Activated naive CD8-positive, alpha-beta T cell treated with anti-CD3 and anti-CD28 coated beads, Interleukin-2, amount 50 U/mL, for 24 hours (primary cell): ENCODE data around the gene POLK.
A peak's percentile ranks its signal among the peaks of the same experiment; 100 is the strongest.

ENCODE experiments used
- ATAC-seq: fragments of 150-1000 bp; cut with Tn5 transposase; one replicate; pipeline ENCODE4 v1.10.0; 2021
- DNase-seq: peaks from one replicate; pipeline ENCODE4 v3.0.0; 2021
- H3K27ac Mint-ChIP-seq: one replicate; pipeline ENCODE4 v1.8.0; 2021; ENCODE audit warnings: mild to moderate bottlenecking, mixed read lengths
- H3K27me3 Mint-ChIP-seq: one replicate; pipeline ENCODE4 v1.8.0; 2021; ENCODE audit warnings: mixed read lengths
- H3K36me3 Mint-ChIP-seq: one replicate; pipeline ENCODE4 v1.8.0; 2021; ENCODE audit warnings: low read depth, mixed read lengths
- H3K4me1 Mint-ChIP-seq: one replicate; pipeline ENCODE4 v1.8.0; 2021; ENCODE audit warnings: mixed read lengths
- H3K4me3 Mint-ChIP-seq: one replicate; pipeline ENCODE4 v1.8.0; 2021; ENCODE audit warnings: mild to moderate bottlenecking, moderate library complexity, mixed read lengths
- H3K9me3 Mint-ChIP-seq: one replicate; pipeline ENCODE4 v1.8.0; 2021; ENCODE audit warnings: mixed read lengths

Gene POLK

GRCh38 chr5:75616971-75617621 lies 105.4 kb downstream of the POLK start:
- DNase-seq: no peak
- no peaks in the 10 kb centered on the region for H3K36me3 Mint-ChIP-seq
- no peak for ATAC-seq
- H3K27ac Mint-ChIP-seq: no peak overlapping the region
- peaks cover 11% of the 10 kb centered on the region for H3K27me3 Mint-ChIP-seq
- no peak overlapping the region for H3K4me3 Mint-ChIP-seq
- H3K4me1 Mint-ChIP-seq: no peaks in the 10 kb centered on the region
- no peaks in the 10 kb centered on the region for H3K9me3 Mint-ChIP-seq

GRCh38 chr5:75617736-75618352 lies 106.2 kb downstream of the POLK start:
- no peak for ATAC-seq
- H3K4me3 Mint-ChIP-seq: no peak overlapping the region

GRCh38 chr5:75620184-75620959 lies 108.7 kb downstream of the POLK start:
- Mint-ChIP-seq H3K36me3 (no peaks in the 10 kb centered on the region), H3K4me3 (no peak overlapping the region), H3K9me3 (no peaks in the 10 kb centered on the region), H3K4me1 (no peaks in the 10 kb centered on the region), H3K27me3 (peaks cover 2% of the 10 kb centered on the region), H3K27ac (no peak overlapping the region)
- ATAC-seq: no peak
- DNase-seq: no peak

More at GRCh38 chr5:75617736-75618352, 106.2 kb downstream of the POLK start:
- Mint-ChIP-seq H3K27me3 (peaks cover 5% of the 10 kb centered on the region), H3K9me3 (no peaks in the 10 kb centered on the region), H3K36me3 (no peaks in the 10 kb centered on the region), H3K27ac (no peak overlapping the region), H3K4me1 (no peaks in the 10 kb centered on the region)
- DNase-seq: no peak

GRCh38 chr5:75622564-75622963 lies 110.9 kb downstream of the POLK start:
- ATAC-seq (no peak), DNase-seq (no peak)
- Mint-ChIP-seq H3K9me3 (no peaks in the 10 kb centered on the region), H3K27me3 (peaks cover 2% of the 10 kb centered on the region), H3K4me3 (no peak overlapping the region), H3K27ac (no peak overlapping the region), H3K4me1 (peaks cover 10% of the 10 kb centered on the region), H3K36me3 (no peaks in the 10 kb centered on the region)

GRCh38 chr5:75623846-75624245 lies 112.2 kb downstream of the POLK start:
- H3K27ac Mint-ChIP-seq: no peak overlapping the region
- no peaks in the 10 kb centered on the region for H3K27me3 Mint-ChIP-seq
- no peaks in the 10 kb centered on the region for H3K36me3 Mint-ChIP-seq
- DNase-seq (no peak), ATAC-seq (no peak)
- no peak overlapping the region for H3K4me3 Mint-ChIP-seq
- peaks cover 10% of the 10 kb centered on the region for H3K4me1 Mint-ChIP-seq
- no peaks in the 10 kb centered on the region for H3K9me3 Mint-ChIP-seq

GRCh38 chr5:75626959-75627358 lies 115.3 kb downstream of the POLK start:
- Mint-ChIP-seq H3K27ac (no peak overlapping the region), H3K27me3 (no peaks in the 10 kb centered on the region), H3K4me1 (peaks cover 10% of the 10 kb centered on the region), H3K36me3 (no peaks in the 10 kb centered on the region), H3K9me3 (no peaks in the 10 kb centered on the region), H3K4me3 (no peak overlapping the region)
- DNase-seq: no peak
- peak; percentile 43 for ATAC-seq

- Mint-ChIP-seq H3K9me3 (no peaks in the 10 kb centered on the region), H3K27ac (no peak overlapping the region), H3K4me1 (peaks cover 10% of the 10 kb centered on the region), H3K4me3 (no peak overlapping the region), H3K36me3 (no peaks in the 10 kb centered on the region), H3K27me3 (no peaks in the 10 kb centered on the region)
- ATAC-seq (no peak), DNase-seq (no peak)
Measured at GRCh38 chr5:75627801-75628200, 116.1 kb downstream of the POLK start.

- DNase-seq: no peak
- Mint-ChIP-seq H3K27me3 (no peaks in the 10 kb centered on the region), H3K36me3 (no peaks in the 10 kb centered on the region), H3K4me3 (no peak overlapping the region), H3K27ac (no peak overlapping the region), H3K4me1 (peaks cover 10% of the 10 kb centered on the region), H3K9me3 (no peaks in the 10 kb centered on the region)
- ATAC-seq: no peak
Measured at GRCh38 chr5:75630875-75631274, 119.2 kb downstream of the POLK start.

- Mint-ChIP-seq H3K27ac (no peak overlapping the region), H3K4me1 (no peaks in the 10 kb centered on the region), H3K36me3 (no peaks in the 10 kb centered on the region), H3K9me3 (no peaks in the 10 kb centered on the region), H3K4me3 (no peak overlapping the region), H3K27me3 (peaks cover 4% of the 10 kb centered on the region)
- no peak for DNase-seq
- no peak for ATAC-seq
Measured at GRCh38 chr5:75632321-75632720, 120.6 kb downstream of the POLK start.

GRCh38 chr5:75637949-75638348 lies 126.3 kb downstream of the POLK start:
- H3K4me3 Mint-ChIP-seq: no peak overlapping the region
- H3K27ac Mint-ChIP-seq: no peak overlapping the region
- ATAC-seq (no peak), DNase-seq (no peak)
- H3K9me3 Mint-ChIP-seq: peaks cover 3% of the 10 kb centered on the region
- peaks cover 4% of the 10 kb centered on the region for H3K27me3 Mint-ChIP-seq
- H3K4me1 Mint-ChIP-seq: no peaks in the 10 kb centered on the region
- H3K36me3 Mint-ChIP-seq: no peaks in the 10 kb centered on the region

GRCh38 chr5:75639535-75640311 lies 128.0 kb downstream of the POLK start:
- H3K9me3 Mint-ChIP-seq: peaks cover 3% of the 10 kb centered on the region
- H3K4me1 Mint-ChIP-seq: no peaks in the 10 kb centered on the region
- H3K27ac Mint-ChIP-seq: no peak overlapping the region
- peaks cover 4% of the 10 kb centered on the region for H3K27me3 Mint-ChIP-seq
- no peak overlapping the region for H3K4me3 Mint-ChIP-seq
- no peak for DNase-seq
- no peaks in the 10 kb centered on the region for H3K36me3 Mint-ChIP-seq
- ATAC-seq: no peak

GRCh38 chr5:75640395-75640794 lies 128.7 kb downstream of the POLK start:
- no peak overlapping the region for H3K27ac Mint-ChIP-seq
- no peak for ATAC-seq
- no peak for DNase-seq
- peaks cover 3% of the 10 kb centered on the region for H3K9me3 Mint-ChIP-seq
- peaks cover 4% of the 10 kb centered on the region for H3K27me3 Mint-ChIP-seq
- no peaks in the 10 kb centered on the region for H3K4me1 Mint-ChIP-seq
- no peak overlapping the region for H3K4me3 Mint-ChIP-seq
- H3K36me3 Mint-ChIP-seq: no peaks in the 10 kb centered on the region

- Mint-ChIP-seq H3K27me3 (peaks cover 4% of the 10 kb centered on the region), H3K4me1 (no peaks in the 10 kb centered on the region), H3K27ac (no peak overlapping the region), H3K9me3 (peaks cover 3% of the 10 kb centered on the region), H3K36me3 (no peaks in the 10 kb centered on the region), H3K4me3 (no peak overlapping the region)
- ATAC-seq: no peak
- DNase-seq: no peak
Measured at GRCh38 chr5:75640826-75641225, 129.1 kb downstream of the POLK start.

GRCh38 chr5:75648712-75649111 lies 137.0 kb downstream of the POLK start:
- H3K27ac Mint-ChIP-seq: no peak overlapping the region
- H3K36me3 Mint-ChIP-seq: no peaks in the 10 kb centered on the region
- ATAC-seq: peak; percentile 28

More at GRCh38 chr5:75648712-75649111, 137.0 kb downstream of the POLK start:
- H3K4me3 Mint-ChIP-seq: no peak overlapping the region
- no peaks in the 10 kb centered on the region for H3K27me3 Mint-ChIP-seq
- no peak for DNase-seq
- H3K4me1 Mint-ChIP-seq: no peaks in the 10 kb centered on the region
- peaks cover 4% of the 10 kb centered on the region for H3K9me3 Mint-ChIP-seq
